Breast epithelium (tissue), 4 donors: ENCODE data around the gene SENP6. TPM values are rescaled to one million over a fixed set of nuclear protein-coding genes. Genes with fewer than 3 reads are reported as not detected.
"Not testable (repeated sequence)": the region's sequence is repeated elsewhere in the genome, so short reads cannot be mapped to it uniquely, and the experiment has no call there.

Experiments
- DNase-seq, 2 donors: peaks; one replicate each; pipeline ENCODE4 v3.0.0-alpha.2; 2019; ENCODE audit warnings: low spot score in 2 of 2
- H3K27ac ChIP-seq, 2 donors: fragments of 200-600 bp; sonication (generic) in 1 of 2; one replicate each; pipeline ENCODE4 v1.5.1; 2016 to 2019; ENCODE audit warnings: mild to moderate bottlenecking in 1 of 2
- H3K27me3 ChIP-seq, 2 donors: fragments of 200-600 bp; sonication (generic) in 1 of 2; one replicate each; pipeline versions ENCODE4 v1.5.1 to v1.6.0; 2017 to 2019; ENCODE audit warnings: control low read depth in 1 of 2, mild to moderate bottlenecking in 1 of 2
- H3K36me3 ChIP-seq: fragments of 200-600 bp; one replicate; pipeline ENCODE4 v1.5.1; 2019
- H3K4me1 ChIP-seq, 2 donors: fragments of 200-600 bp; sonication (generic); one replicate each; pipeline ENCODE4 v1.5.1; 2016 to 2019; ENCODE audit warnings: control low read depth in 1 of 2
- H3K4me3 ChIP-seq, 3 donors: fragments of 200-600 bp; sonication (generic); 1 replicate in 2 of 3; 2 replicates in 1 of 3; pipeline ENCODE4 v1.5.1; 2016 to 2019; ENCODE audit warnings: mild to moderate bottlenecking in 3 of 3, moderate library complexity in 2 of 3
- H3K9me3 ChIP-seq, 2 donors: fragments of 200-600 bp; sonication (generic) in 1 of 2; one replicate each; pipeline ENCODE4 v1.5.1; 2016 to 2019; ENCODE audit warnings: control low read depth in 1 of 2
- CTCF ChIP-seq, 3 donors: fragments of 450-650 bp; IDR thresholded peaks; one replicate each; pipeline ENCODE4 v1.5.1; 2016 to 2017; ENCODE audit warnings: antibody characterized with exemption in 3 of 3, mild to moderate bottlenecking in 3 of 3, moderate library complexity in 3 of 3
- POLR2A ChIP-seq: fragments of 450-650 bp; IDR thresholded peaks from one replicate; pipeline ENCODE4 v1.6.1; 2016; ENCODE audit warnings: antibody characterized with exemption, mild to moderate bottlenecking, moderate library complexity
- POLR2AphosphoS5 ChIP-seq, 3 donors: sonication (generic); formaldehyde crosslinking; IDR thresholded peaks; one replicate each; pipeline ENCODE4 v1.6.1; 2017; ENCODE audit warnings: antibody characterized with exemption in 3 of 3
- intact Hi-C: fragments of 100-400 bp; cut with DNase I; formaldehyde crosslinking; loops from one replicate; pipeline ENCODE4 v1.15.1; 2023; ENCODE audit warnings: low total_unique reads
- total RNA-seq, 3 donors: library from RNA; depleted of rRNA; stranded (reverse); fragments of >200 nt; gene quantifications; one replicate each; pipeline ENCODE4 v1.1.0, GENCODE V29; 2016

Gene SENP6
- total RNA-seq, 3 donors from 2014 or later, result 93.5 to 189 (median 152) TPM

- Histone ChIP-seq H3K36me3 (peaks cover 9% of the 10 kb centered on the region), H3K4me1 (no peaks in the 10 kb centered on the region), H3K9me3 (no peaks in the 10 kb centered on the region), H3K27me3 (no peaks in the 10 kb centered on the region), H3K27ac (no peak overlapping the region), H3K4me3 (no peak overlapping the region)
- TF ChIP-seq POLR2AphosphoS5 (IDR thresholded peaks at IDR 0.05) (no peak), POLR2A (no peak), CTCF (IDR thresholded peaks at IDR 0.05) (no peak)
- DNase-seq, result no peak
- intact Hi-C loops, result no loop called here
Observed at GRCh38 chr6:75673884-75674283, 72.2 kb downstream of the SENP6 start.

DNA sequence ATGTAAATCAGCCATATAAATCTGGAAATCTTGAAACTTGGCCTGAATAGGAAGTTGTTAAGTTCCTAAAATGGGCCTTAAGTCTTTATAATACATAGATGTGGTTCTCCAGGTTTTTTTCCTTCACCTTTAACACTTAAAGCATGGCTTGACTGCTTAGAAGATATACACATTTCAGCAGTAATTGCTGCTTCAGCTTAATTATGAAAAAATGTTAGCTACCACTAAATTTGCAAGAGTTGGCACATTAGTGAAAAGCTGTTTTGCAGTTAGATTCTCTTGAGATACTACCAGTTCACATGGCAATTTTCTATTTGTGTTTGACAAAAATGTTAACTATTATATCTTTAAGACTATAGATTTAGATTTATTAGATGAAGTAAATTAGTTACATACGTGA, 74.7 kb downstream of the SENP6 start:
- intact Hi-C loops, result no loop called here
- no peak for DNase-seq
- Histone ChIP-seq H3K4me3 (no peak overlapping the region), H3K4me1 (no peaks in the 10 kb centered on the region), H3K36me3 (peaks cover 9% of the 10 kb centered on the region), H3K27ac (no peak overlapping the region), H3K27me3 (no peaks in the 10 kb centered on the region), H3K9me3 (no peaks in the 10 kb centered on the region)
- no peak for TF ChIP-seq POLR2A
- TF ChIP-seq POLR2AphosphoS5 (IDR thresholded peaks at IDR 0.05), result no peak
- TF ChIP-seq CTCF (IDR thresholded peaks at IDR 0.05), result no peak

- intact Hi-C loops, H3K27me3 ChIP-seq, H3K4me1 ChIP-seq, H3K36me3 ChIP-seq, H3K27ac ChIP-seq, DNase-seq, H3K4me3 ChIP-seq, H3K9me3 ChIP-seq: not testable (repeated sequence)
Observed at GRCh38 chr6:75682548-75682947, 80.9 kb downstream of the SENP6 start.

DNA sequence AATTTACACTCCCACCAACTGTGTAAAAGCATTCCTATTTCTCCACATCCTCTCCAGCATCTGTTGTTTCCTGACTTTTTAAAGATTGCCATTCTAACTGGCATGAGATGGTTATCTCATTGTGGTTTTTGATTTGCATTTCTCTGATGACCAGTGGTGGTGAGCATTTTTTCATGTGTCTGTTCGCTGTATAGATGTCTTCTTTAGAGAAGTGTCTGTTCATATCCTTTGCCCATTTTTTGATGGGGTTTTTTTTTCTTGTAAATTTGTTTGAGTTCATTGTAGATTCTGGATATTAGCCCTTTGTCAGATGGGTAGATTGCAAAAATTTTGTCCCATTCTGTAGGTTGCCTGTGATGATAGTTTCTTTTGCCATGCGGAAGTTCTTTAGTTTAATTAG, 81.3 kb downstream of the SENP6 start:
- H3K27me3 ChIP-seq, H3K36me3 ChIP-seq, DNase-seq, H3K9me3 ChIP-seq, H3K4me1 ChIP-seq, intact Hi-C loops, H3K27ac ChIP-seq, H3K4me3 ChIP-seq: not testable (repeated sequence)

- H3K4me1 ChIP-seq, H3K4me3 ChIP-seq, H3K27me3 ChIP-seq, H3K9me3 ChIP-seq, H3K27ac ChIP-seq, intact Hi-C loops, H3K36me3 ChIP-seq, DNase-seq: not testable (repeated sequence)
Observed at GRCh38 chr6:75687535-75687934, 85.9 kb downstream of the SENP6 start.

DNA sequence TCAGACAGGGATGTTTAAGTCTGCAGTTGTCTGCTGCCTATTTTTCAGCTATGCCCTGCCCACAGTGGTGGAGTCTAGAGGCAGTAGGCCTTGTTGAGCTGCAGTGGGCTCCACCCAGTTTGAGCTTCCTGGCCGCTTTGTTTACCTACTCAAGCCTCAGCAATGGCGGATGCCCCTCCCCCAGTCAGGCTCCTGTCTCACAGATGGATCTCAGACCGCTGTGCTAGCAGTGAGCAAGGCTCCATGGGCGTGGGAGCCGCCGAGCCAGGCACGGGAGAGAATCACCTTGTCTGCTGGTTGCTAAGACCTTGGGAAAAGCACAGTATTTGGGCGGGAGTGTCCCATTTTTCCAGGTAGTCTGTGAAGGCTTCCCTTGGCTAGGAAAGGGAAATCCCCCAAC, 86.3 kb downstream of the SENP6 start:
- H3K27me3 ChIP-seq, H3K27ac ChIP-seq, H3K4me3 ChIP-seq, H3K36me3 ChIP-seq, DNase-seq, intact Hi-C loops, H3K9me3 ChIP-seq, H3K4me1 ChIP-seq: not testable (repeated sequence)

DNA sequence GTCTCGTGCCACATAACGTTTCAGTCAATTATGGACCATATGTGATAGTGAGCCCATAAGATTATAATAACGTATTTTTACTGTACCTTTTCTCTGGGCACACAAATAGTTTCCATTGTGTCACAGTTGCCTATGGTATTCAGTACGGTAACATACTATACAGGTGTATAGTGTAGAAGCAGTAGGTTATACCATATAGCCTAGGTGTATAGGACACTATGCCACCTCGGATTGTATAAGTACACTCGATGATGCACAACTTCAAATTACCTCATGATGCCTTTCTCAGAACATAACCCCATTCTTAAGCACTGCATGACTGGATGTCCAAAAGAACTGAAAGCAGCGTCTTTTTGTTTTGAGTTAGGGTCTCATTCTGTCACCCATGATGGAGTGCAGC, 87.9 kb downstream of the SENP6 start:
- DNase-seq, result no peak
- Histone ChIP-seq H3K9me3 (no peaks in the 10 kb centered on the region), H3K27ac (no peak overlapping the region), H3K36me3 (no peaks in the 10 kb centered on the region), H3K27me3 (no peaks in the 10 kb centered on the region), H3K4me3 (no peak overlapping the region), H3K4me1 (no peaks in the 10 kb centered on the region)
- intact Hi-C loops, result no loop called here
- no peak for TF ChIP-seq POLR2AphosphoS5 (IDR thresholded peaks at IDR 0.05)
- TF ChIP-seq POLR2A, result no peak
- no peak for TF ChIP-seq CTCF (IDR thresholded peaks at IDR 0.05)
